IPS-20b (cell line): ENCODE measurements around the gene CCDC85A.

ENCODE experiments used
- H3K27ac ChIP-seq: one replicate; pipeline ENCODE4 v1.5.1; 2013; ENCODE audit warnings: low read length
- H3K27me3 ChIP-seq: 2 replicates; pipeline ENCODE4 v1.6.1; 2013; ENCODE audit warnings: mild to moderate bottlenecking, low read length, inconsistent platforms; ENCODE audit not compliant: insufficient read depth
- H3K36me3 ChIP-seq: 2 replicates; pipeline ENCODE4 v1.6.1; 2013; ENCODE audit warnings: low read depth, mild to moderate bottlenecking, inconsistent platforms, low read length, moderate library complexity; ENCODE audit not compliant: insufficient read depth
- H3K4me1 ChIP-seq: 2 replicates; pipeline ENCODE4 v1.6.1; 2013; ENCODE audit warnings: mild to moderate bottlenecking, control low read depth, inconsistent platforms, low read length, moderate library complexity; ENCODE audit not compliant: insufficient read depth
- H3K4me3 ChIP-seq: 2 replicates; pipeline ENCODE4 v1.5.1; 2013; ENCODE audit warnings: mild to moderate bottlenecking, low read length, inconsistent platforms
- H3K9ac ChIP-seq: 2 replicates; pipeline ENCODE4 v1.6.1; 2013; ENCODE audit warnings: low read depth, mild to moderate bottlenecking, inconsistent platforms, low read length, moderate library complexity
- H3K9me3 ChIP-seq: 2 replicates; pipeline ENCODE4 v1.6.1; 2013; ENCODE audit warnings: mild to moderate bottlenecking, low read depth, low read length, inconsistent platforms; ENCODE audit not compliant: insufficient read depth

Gene CCDC85A

GRCh38 chr2:56314371-56314770, 130.6 kb downstream of the CCDC85A start:
- H3K9me3 ChIP-seq = no peaks in the 10 kb centered on the region
- H3K9ac ChIP-seq = no peak overlapping the region
- H3K27ac ChIP-seq = no peak overlapping the region
- H3K27me3 ChIP-seq = no peaks in the 10 kb centered on the region
- H3K4me3 ChIP-seq = no peak overlapping the region
- no peaks in the 10 kb centered on the region for H3K36me3 ChIP-seq
- H3K4me1 ChIP-seq = no peaks in the 10 kb centered on the region; the same call in 1 of the 2 replicates

DNA sequence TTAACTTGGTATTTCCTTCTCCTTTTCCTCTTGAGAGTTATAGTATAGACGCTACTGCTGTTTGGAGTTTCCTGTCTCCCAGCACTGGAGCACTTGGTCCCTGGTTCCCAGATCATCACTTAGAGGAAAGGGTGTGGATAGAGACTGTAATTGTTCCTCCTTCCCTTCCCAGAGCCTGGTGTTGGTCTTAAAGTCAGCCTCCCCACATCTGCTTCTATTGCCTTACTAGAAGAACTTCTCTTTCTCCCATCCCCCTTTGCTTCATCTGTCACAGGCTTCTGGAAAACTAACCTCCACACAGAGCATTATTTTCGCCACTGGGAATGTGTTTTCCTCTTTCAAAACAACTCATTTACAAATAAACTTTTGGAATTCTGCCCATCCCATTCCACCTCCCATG, 131.0 kb downstream of the CCDC85A start:
- Histone ChIP-seq H3K27ac (no peak overlapping the region), H3K36me3 (no peaks in the 10 kb centered on the region), H3K9me3 (no peaks in the 10 kb centered on the region), H3K9ac (no peak overlapping the region), H3K27me3 (no peaks in the 10 kb centered on the region), H3K4me3 (no peak overlapping the region), H3K4me1 (no peaks in the 10 kb centered on the region; the same call in 1 of the 2 replicates)

- no peak overlapping the region for H3K4me3 ChIP-seq
- no peaks in the 10 kb centered on the region for H3K36me3 ChIP-seq
- no peaks in the 10 kb centered on the region for H3K9me3 ChIP-seq
- no peak overlapping the region for H3K9ac ChIP-seq
- H3K4me1 ChIP-seq = no peaks in the 10 kb centered on the region; the same call in 1 of the 2 replicates
- H3K27me3 ChIP-seq = no peaks in the 10 kb centered on the region
- no peak overlapping the region for H3K27ac ChIP-seq
Measured at GRCh38 chr2:56315376-56315775, 131.6 kb downstream of the CCDC85A start.

DNA sequence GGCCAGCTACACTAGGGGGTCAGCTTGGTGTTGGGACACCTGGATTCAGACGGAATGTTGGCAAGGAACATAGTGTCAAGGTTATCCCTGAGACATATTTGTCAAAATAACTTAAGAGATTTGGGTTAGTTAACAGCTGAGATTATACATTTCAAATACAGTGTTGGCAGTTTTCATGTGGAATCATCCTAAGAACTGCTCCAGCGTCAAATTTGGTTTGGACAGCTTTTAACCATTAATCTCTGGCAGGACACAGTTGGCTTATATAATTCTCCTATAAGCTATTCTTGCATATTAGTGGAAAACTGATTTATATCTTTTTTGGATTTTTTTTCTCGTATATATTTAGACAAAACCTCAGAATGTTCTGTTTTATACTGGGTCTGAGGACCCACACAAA, 132.2 kb downstream of the CCDC85A start:
- Histone ChIP-seq H3K4me3 (no peak overlapping the region), H3K27me3 (no peaks in the 10 kb centered on the region), H3K4me1 (no peaks in the 10 kb centered on the region; the same call in 1 of the 2 replicates), H3K9ac (no peak overlapping the region), H3K27ac (no peak overlapping the region), H3K9me3 (no peaks in the 10 kb centered on the region), H3K36me3 (no peaks in the 10 kb centered on the region)

DNA sequence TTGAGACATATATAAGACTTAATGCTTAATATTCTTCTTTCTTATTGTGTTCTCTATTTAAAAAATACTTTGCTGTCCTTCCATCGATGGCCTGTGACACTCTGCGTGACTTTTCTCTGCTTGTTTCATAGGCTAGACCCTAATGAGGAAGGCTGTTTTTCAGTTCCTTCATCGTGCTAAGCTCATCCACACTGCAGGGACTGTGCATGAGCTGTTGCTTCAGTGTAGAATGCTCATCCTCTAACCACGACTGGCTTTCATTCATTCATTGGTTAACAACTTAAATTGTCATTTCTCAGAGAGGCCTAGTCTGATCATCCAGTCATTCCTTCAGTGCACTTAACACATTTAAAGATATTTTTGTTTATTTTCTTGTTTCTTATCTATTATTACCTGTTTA, 134.4 kb downstream of the CCDC85A start:
- Histone ChIP-seq H3K4me1 (no peaks in the 10 kb centered on the region), H3K36me3 (no peaks in the 10 kb centered on the region), H3K27ac (no peak overlapping the region), H3K9ac (no peak overlapping the region), H3K27me3 (no peaks in the 10 kb centered on the region), H3K9me3 (no peaks in the 10 kb centered on the region), H3K4me3 (no peak overlapping the region)

DNA sequence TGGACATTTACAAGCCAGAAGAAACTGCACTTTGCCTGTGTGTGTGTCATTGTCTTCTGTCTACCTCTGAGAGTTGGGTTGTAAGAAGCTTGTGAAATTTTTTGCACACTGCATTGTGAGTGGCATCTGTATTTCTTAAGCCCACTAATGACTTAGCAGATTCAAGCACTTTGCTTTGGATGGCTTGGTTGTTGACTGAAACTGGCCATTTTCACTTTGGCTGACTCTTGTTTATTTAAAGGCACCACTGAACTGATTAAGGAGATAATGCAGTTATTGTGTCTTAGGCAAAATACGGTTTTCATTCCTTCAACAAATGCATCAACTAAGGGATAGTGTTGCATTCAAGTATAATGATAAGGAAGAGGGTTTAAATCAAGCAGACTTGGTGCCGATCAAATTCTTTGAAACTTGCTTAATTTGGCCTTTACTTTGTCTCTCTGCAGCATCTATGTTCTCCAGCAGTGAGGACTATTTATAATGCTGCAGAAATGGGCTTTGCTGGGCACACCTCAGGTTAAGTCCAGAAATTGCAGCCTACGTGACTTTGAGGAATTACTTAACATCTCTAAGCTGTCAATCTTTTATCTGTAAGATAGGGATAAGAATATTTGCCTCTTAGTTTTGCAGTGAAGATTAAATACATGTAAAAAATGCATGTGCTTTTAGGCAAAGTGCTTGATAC, 142.0 kb downstream of the CCDC85A start:
- no peak overlapping the region for H3K9ac ChIP-seq
- no peaks in the 10 kb centered on the region for H3K27me3 ChIP-seq
- H3K4me3 ChIP-seq = no peak overlapping the region
- H3K9me3 ChIP-seq = no peaks in the 10 kb centered on the region
- H3K27ac ChIP-seq = no peak overlapping the region
- no peaks in the 10 kb centered on the region for H3K36me3 ChIP-seq
- H3K4me1 ChIP-seq = no peaks in the 10 kb centered on the region

GRCh38 chr2:56326346-56326741, 142.6 kb downstream of the CCDC85A start:
- Histone ChIP-seq H3K4me3 (no peak overlapping the region), H3K27me3 (no peaks in the 10 kb centered on the region), H3K4me1 (no peaks in the 10 kb centered on the region), H3K36me3 (no peaks in the 10 kb centered on the region), H3K9ac (no peak overlapping the region), H3K9me3 (no peaks in the 10 kb centered on the region), H3K27ac (no peak overlapping the region)

DNA sequence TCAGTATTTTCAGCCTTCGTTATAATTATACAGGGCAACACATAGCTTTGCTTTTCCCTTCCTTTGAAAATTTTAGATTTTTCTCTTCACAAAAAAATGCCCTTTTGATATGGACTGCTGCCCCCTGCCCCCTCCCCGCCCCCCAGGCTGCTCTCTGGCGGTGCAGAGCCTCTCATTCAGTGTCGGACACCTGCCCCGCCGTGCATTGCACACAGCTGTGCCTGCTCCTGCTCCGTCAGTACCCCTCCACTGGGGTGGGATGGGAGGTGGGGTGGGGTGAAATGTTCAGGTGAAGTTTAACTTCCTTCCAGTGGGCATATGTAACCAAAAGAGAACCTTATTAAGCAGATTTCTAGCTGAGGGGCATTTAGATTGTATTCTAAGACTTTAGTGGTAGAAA, 148.0 kb downstream of the CCDC85A start:
- Histone ChIP-seq H3K9ac (no peak overlapping the region), H3K27ac (no peak overlapping the region), H3K9me3 (no peaks in the 10 kb centered on the region), H3K4me1 (peaks cover 20% of the 10 kb centered on the region; the same call in 1 of the 2 replicates), H3K36me3 (no peaks in the 10 kb centered on the region), H3K27me3 (no peaks in the 10 kb centered on the region), H3K4me3 (no peak overlapping the region)

DNA sequence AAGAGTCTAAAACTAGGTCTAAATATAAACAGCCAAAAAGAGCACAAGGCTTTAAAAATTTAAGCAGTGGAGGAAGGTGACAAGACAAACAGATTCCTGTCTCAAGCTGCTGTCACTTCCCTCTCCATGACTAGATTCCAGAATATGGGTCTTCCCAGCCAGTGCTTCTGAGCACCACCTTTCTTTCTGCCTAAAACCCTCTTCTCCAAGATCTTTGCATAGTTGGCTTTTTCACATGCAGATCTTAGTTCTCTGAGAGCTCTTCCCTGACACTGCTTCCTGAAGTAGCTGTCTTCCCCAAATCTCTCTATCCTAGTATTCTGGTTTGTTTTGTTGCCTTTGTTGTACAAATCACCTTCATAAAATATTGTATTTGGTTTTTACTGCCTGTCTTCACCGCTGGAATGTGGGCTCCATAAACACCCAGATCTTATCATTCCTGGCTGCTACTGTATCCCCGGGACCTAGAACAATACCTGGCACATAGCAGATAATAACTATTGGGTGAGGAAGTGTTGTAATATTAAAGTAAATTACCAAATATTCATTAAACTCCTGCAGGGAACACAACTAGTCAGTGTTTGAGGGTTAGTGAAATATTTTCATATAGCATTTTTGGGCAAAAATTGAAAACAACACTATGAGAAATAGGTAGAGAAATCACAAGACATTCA, 150.2 kb downstream of the CCDC85A start:
- Histone ChIP-seq H3K4me3 (no peak overlapping the region), H3K9ac (no peak overlapping the region), H3K27me3 (no peaks in the 10 kb centered on the region), H3K4me1 (peaks cover 24% of the 10 kb centered on the region; the same call in 1 of the 2 replicates), H3K9me3 (no peaks in the 10 kb centered on the region), H3K36me3 (no peaks in the 10 kb centered on the region), H3K27ac (no peak overlapping the region)

- H3K9me3 ChIP-seq = no peaks in the 10 kb centered on the region
- H3K27me3 ChIP-seq = no peaks in the 10 kb centered on the region
- no peak overlapping the region for H3K4me3 ChIP-seq
- H3K36me3 ChIP-seq = no peaks in the 10 kb centered on the region
- peaks cover 30% of the 10 kb centered on the region; the same call in 1 of the 2 replicates for H3K4me1 ChIP-seq
- no peak overlapping the region for H3K9ac ChIP-seq
- H3K27ac ChIP-seq = no peak overlapping the region
Measured at GRCh38 chr2:56334622-56335021, 150.8 kb downstream of the CCDC85A start.

GRCh38 chr2:56335101-56335500, 151.3 kb downstream of the CCDC85A start:
- H3K4me3 ChIP-seq = no peak overlapping the region

DNA sequence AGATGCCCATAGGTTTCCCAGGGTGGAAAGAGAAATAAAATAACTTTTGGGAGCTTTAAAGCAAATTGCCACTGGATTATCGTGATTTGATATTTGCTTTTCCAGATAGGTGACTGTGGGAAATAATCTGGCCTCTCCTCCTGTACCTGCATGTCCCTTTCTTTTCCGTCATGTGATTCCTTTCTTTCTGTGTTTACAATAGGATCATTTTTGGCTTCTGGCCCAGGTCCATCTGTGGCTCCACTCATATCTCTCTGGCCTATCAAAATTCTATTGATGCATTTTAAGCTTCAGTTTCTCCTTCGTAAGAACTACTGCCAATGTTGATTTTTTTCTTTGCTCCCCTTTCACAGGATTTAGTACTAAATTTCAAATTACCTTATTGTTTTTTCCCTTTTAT, 153.6 kb downstream of the CCDC85A start:
- no peak overlapping the region for H3K9ac ChIP-seq
- no peak overlapping the region for H3K4me3 ChIP-seq
- no peaks in the 10 kb centered on the region for H3K36me3 ChIP-seq
- no peaks in the 10 kb centered on the region for H3K9me3 ChIP-seq
- no peaks in the 10 kb centered on the region for H3K27me3 ChIP-seq
- no peak overlapping the region for H3K27ac ChIP-seq
- peaks cover 32% of the 10 kb centered on the region; the same call in 1 of the 2 replicates for H3K4me1 ChIP-seq

More at GRCh38 chr2:56335101-56335500, 151.3 kb downstream of the CCDC85A start:
- Histone ChIP-seq H3K9me3 (no peaks in the 10 kb centered on the region), H3K9ac (no peak overlapping the region), H3K4me1 (peaks cover 32% of the 10 kb centered on the region; the same call in 1 of the 2 replicates), H3K27ac (no peak overlapping the region), H3K36me3 (no peaks in the 10 kb centered on the region), H3K27me3 (no peaks in the 10 kb centered on the region)
